Testis (tissue), 3 donors: ENCODE measurements around the gene PRKAR1B. TPM values are rescaled to one million over a fixed set of nuclear protein-coding genes. Genes with fewer than 3 reads are reported as not detected.
A peak's percentile ranks its signal among the peaks of the same experiment; 100 is the strongest.

Experiments used
- DNase-seq: peaks from one replicate; pipeline ENCODE4 v3.0.0-alpha.2; 2019
- H3K27ac ChIP-seq, 2 donors: fragments of 200-600 bp; sonication (generic); one replicate each; pipeline ENCODE4 v1.5.1; 2019
- H3K27me3 ChIP-seq: fragments of 200-600 bp; sonication (generic); one replicate; pipeline ENCODE4 v1.5.1; 2019
- H3K36me3 ChIP-seq: fragments of 200-600 bp; sonication (generic); one replicate; pipeline ENCODE4 v1.5.1; 2017; ENCODE audit warnings: low read depth; ENCODE audit errors: missing control alignments
- H3K4me1 ChIP-seq: fragments of 200-600 bp; sonication (generic); one replicate; pipeline ENCODE4 v1.5.1; 2019
- H3K4me3 ChIP-seq, 2 donors: fragments of 200-600 bp; sonication (generic); one replicate each; pipeline ENCODE4 v1.5.1; 2017 to 2019
- H3K9me3 ChIP-seq: fragments of 200-600 bp; sonication (generic); one replicate; pipeline ENCODE4 v1.5.1; 2017
- POLR2A ChIP-seq: fragments of 450-650 bp; IDR thresholded peaks from one replicate; pipeline ENCODE4 v1.6.1; 2017; ENCODE audit warnings: antibody characterized with exemption, mild to moderate bottlenecking, moderate library complexity
- WGBS, 2 donors: methylation state at CpG; one replicate each; pipeline ENCODE4 v1.1.5; 2018; 5-methylcytosine and 5-hydroxymethylcytosine counted together
- intact Hi-C: fragments of 100-400 bp; cut with DNase I; formaldehyde crosslinking; loops from one replicate; pipeline ENCODE4 v1.15.1; 2023; ENCODE audit warnings: low total_unique reads
- polyA plus RNA-seq: library from polyadenylated mRNA; stranded (reverse); fragments of 350-450 nt; fragmentation: Illumina TruSeq; extraction: RNeasy Lipid Tissue Mini Kit (QIAGEN cat#74804); gene quantifications from one replicate; pipeline ENCODE4 v1.2.3, GENCODE V29; 2014; ENCODE audit warnings: low read depth, low replicate concordance; ENCODE audit not compliant: insufficient read depth
- total RNA-seq, 2 donors: library from RNA; depleted of rRNA; stranded (reverse); fragments of >200 nt; gene quantifications; one replicate each; pipeline ENCODE4 v1.2.3, GENCODE V29; 2016
- TF ChIP-seq, protein P1 (sequence below), 3 experiments: fragments of 450-650 bp in 2 of 3; fragments of 200-600 bp in 1 of 3; sonication (generic) in 1 of 3; IDR thresholded peaks; one replicate each; pipeline ENCODE4 v1.5.1; 2016 to 2019; ENCODE audit warnings: antibody characterized with exemption in 3 of 3, mild to moderate bottlenecking in 2 of 3, moderate library complexity in 1 of 3

The PRKAR1B gene
- total and polyA plus RNA-seq, 3 donors from 2014 or later: 27.8 to 35.7 (median 31.3) TPM

GRCh38 chr7:562374-562675, 164.8 kb downstream of the PRKAR1B start:
- no peak for DNase-seq
- no peak for TF ChIP-seq POLR2A
- TF ChIP-seq, protein P1, sequence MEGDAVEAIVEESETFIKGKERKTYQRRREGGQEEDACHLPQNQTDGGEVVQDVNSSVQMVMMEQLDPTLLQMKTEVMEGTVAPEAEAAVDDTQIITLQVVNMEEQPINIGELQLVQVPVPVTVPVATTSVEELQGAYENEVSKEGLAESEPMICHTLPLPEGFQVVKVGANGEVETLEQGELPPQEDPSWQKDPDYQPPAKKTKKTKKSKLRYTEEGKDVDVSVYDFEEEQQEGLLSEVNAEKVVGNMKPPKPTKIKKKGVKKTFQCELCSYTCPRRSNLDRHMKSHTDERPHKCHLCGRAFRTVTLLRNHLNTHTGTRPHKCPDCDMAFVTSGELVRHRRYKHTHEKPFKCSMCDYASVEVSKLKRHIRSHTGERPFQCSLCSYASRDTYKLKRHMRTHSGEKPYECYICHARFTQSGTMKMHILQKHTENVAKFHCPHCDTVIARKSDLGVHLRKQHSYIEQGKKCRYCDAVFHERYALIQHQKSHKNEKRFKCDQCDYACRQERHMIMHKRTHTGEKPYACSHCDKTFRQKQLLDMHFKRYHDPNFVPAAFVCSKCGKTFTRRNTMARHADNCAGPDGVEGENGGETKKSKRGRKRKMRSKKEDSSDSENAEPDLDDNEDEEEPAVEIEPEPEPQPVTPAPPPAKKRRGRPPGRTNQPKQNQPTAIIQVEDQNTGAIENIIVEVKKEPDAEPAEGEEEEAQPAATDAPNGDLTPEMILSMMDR (IDR thresholded peaks at IDR 0.05): no peak
- Histone ChIP-seq H3K4me1 (peaks cover 22% of the 10 kb centered on the region), H3K27ac (peak overlapping the region in 1 of 2 donors; percentile 31), H3K36me3 (no peaks in the 10 kb centered on the region), H3K4me3 (no peak overlapping the region), H3K9me3 (no peaks in the 10 kb centered on the region), H3K27me3 (no peaks in the 10 kb centered on the region)
- WGBS, 2 donors: 75 to 100% methylated on average over 1 to 7 of the region's 7 CpGs
- intact Hi-C loops: no loop called here

DNA sequence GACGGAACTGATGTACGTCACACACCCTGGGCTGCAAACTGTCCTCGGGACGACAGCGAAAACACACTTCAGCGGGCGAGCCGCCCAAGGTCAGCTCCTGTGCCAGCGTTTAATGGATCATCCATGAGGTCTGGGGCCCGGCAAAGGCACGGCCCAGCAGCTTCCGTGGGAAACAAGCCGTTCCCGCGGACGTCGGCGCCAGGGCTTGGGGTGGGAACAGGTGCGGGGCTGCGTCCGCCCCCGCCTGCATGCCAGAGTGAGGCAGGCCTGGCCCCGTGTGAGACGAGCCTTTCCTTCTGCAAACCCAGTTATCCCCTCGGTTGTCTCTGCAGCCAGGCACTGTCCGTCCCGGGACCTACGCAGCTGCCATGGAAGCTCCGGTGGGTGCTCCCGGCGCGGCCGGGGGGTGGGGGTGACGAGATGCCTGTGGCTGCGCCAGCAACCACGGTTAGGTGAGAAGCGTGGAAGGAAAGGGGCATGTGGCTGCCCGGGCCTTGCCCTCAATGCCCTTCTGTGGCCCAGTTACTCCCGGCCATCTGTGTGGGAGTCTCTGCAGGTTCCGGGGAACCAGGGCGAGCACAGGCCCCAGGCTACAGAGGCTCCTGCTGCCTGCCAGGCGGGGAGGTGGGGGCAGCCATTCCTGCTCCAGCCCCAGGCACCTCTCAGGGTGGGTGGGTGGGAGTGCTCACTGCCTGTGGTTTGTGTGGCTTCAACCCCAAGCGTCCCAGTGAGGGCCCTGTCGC, 165.3 kb downstream of the PRKAR1B start:
- Histone ChIP-seq H3K36me3 (no peaks in the 10 kb centered on the region), H3K4me1 (peaks cover 22% of the 10 kb centered on the region), H3K9me3 (no peaks in the 10 kb centered on the region), H3K4me3 (no peak overlapping the region), H3K27ac (peak overlapping the region; percentile 24 to 31), H3K27me3 (no peaks in the 10 kb centered on the region)
- DNase-seq: peak; percentile 90
- TF ChIP-seq POLR2A: no peak
- TF ChIP-seq, protein P1 (IDR thresholded peaks at IDR 0.05): no peak
- intact Hi-C loops: no loop called here
- 38 to 60% methylated on average over 19 to 35 of the region's 44 CpGs for WGBS, 2 donors

- no peaks in the 10 kb centered on the region for H3K36me3 ChIP-seq
- H3K4me3 ChIP-seq: no peak overlapping the region
- no peaks in the 10 kb centered on the region for H3K27me3 ChIP-seq
These were observed 166.0 kb downstream of the PRKAR1B start for GRCh38 chr7:560966-561630.

DNA sequence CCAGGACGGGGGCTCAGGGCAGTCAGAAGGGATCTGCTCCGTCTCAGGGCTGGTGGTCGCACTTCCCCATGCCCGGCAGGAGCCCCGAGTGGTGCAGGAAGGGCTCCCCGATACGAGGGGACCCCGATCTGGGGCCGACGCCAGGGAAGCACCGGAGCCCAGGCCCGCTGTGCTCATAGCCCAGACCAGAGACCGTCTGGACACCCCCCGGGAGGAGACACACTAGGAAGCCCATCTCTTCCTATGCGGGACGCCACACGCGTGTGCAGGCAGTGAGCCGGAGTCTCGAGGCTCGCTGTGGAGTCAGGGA, 167.7 kb downstream of the PRKAR1B start:
- Histone ChIP-seq H3K27ac (no peak overlapping the region), H3K4me3 (no peak overlapping the region), H3K27me3 (no peaks in the 10 kb centered on the region), H3K9me3 (no peaks in the 10 kb centered on the region), H3K4me1 (peaks cover 17% of the 10 kb centered on the region), H3K36me3 (no peaks in the 10 kb centered on the region)
- intact Hi-C loops: no loop called here
- no peak for DNase-seq
- no peak for TF ChIP-seq POLR2A
- TF ChIP-seq, protein P1 (IDR thresholded peaks at IDR 0.05): no peak
- WGBS, 2 donors: 94 to 100% methylated on average over 7 to 21 of the region's 21 CpGs

More at GRCh38 chr7:560966-561630, 166.0 kb downstream of the PRKAR1B start:
- 53 to 64% methylated on average over 21 of the region's 21 CpGs for WGBS, 2 donors
- peak overlapping the region in 1 of 2 donors; percentile 24 for H3K27ac ChIP-seq
- no peak for DNase-seq
- TF ChIP-seq POLR2A: no peak
- TF ChIP-seq, protein P1 (IDR thresholded peaks at IDR 0.05): no peak
- H3K4me1 ChIP-seq: peaks cover 22% of the 10 kb centered on the region
- intact Hi-C loops: no loop called here
- no peaks in the 10 kb centered on the region for H3K9me3 ChIP-seq

- no peak for DNase-seq
- Histone ChIP-seq H3K4me3 (no peak overlapping the region), H3K4me1 (peaks cover 16% of the 10 kb centered on the region), H3K27me3 (no peaks in the 10 kb centered on the region), H3K27ac (peak overlapping the region in 1 of 2 donors; percentile 24), H3K9me3 (no peaks in the 10 kb centered on the region), H3K36me3 (no peaks in the 10 kb centered on the region)
- no peak for TF ChIP-seq POLR2A
- TF ChIP-seq, protein P1 (IDR thresholded peaks at IDR 0.05): no peak
- 65 to 66% methylated on average over 11 to 12 of the region's 12 CpGs for WGBS, 2 donors
- intact Hi-C loops: no loop called here
These were observed 169.6 kb downstream of the PRKAR1B start for GRCh38 chr7:557558-557881.
